Gastroesophageal sphincter (tissue), 3 donors: Measurements from ENCODE around the gene PSMG3.

Experiments used
- EP300 ChIP-seq: sonication (generic); formaldehyde crosslinking; IDR thresholded peaks from one replicate; pipeline ENCODE4 v1.6.1; 2017; ENCODE audit warnings: antibody characterized with exemption, mild to moderate bottlenecking
- POLR2A ChIP-seq, 2 donors: fragments of 450-650 bp; IDR thresholded peaks; one replicate each; pipeline ENCODE4 v1.6.1; 2017; ENCODE audit warnings: antibody characterized with exemption in 2 of 2, mild to moderate bottlenecking in 2 of 2, moderate library complexity in 1 of 2
- TF ChIP-seq, protein P1 (sequence below), 4 experiments: fragments of 200-600 bp in 2 of 4; fragments of 450-650 bp in 2 of 4; sonication (generic) in 1 of 4; IDR thresholded peaks; one replicate each; pipeline ENCODE4 v1.5.1; 2017 to 2019; ENCODE audit warnings: antibody characterized with exemption in 4 of 4, mild to moderate bottlenecking in 2 of 4, moderate library complexity in 2 of 4

DNA sequence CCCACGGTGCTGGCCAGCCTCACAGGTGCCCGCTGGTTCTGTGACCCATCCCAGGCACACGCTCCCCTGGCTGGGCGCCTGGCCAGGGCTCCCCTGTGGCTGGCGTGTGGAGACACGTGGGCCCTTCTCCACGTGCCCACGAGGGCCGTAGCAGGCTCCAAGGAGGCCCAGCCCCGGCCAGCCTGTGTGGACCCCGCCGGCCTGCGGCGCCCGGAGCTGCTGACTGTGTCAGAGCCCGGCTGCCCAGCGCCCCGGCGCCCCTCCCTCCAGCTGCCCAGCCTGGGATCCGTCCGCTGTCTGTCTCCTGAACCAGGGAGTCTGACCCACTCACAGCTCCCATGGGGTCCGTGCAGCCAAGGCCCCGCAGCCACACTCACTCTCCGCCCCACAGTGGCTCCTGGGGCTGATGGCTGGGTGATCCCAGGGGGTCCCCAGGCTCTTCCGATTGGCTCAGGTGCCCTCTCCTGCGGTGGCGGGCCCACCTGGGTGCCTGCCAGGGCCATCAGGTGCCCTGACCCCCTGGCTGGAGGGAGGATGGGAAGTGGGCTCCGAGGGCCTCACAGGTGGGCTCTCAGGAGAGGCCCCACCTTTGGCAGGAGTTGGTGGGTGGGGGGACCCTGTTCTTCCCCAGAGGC lies 23.4 kb downstream of the PSMG3 start:
- TF ChIP-seq, protein P1, sequence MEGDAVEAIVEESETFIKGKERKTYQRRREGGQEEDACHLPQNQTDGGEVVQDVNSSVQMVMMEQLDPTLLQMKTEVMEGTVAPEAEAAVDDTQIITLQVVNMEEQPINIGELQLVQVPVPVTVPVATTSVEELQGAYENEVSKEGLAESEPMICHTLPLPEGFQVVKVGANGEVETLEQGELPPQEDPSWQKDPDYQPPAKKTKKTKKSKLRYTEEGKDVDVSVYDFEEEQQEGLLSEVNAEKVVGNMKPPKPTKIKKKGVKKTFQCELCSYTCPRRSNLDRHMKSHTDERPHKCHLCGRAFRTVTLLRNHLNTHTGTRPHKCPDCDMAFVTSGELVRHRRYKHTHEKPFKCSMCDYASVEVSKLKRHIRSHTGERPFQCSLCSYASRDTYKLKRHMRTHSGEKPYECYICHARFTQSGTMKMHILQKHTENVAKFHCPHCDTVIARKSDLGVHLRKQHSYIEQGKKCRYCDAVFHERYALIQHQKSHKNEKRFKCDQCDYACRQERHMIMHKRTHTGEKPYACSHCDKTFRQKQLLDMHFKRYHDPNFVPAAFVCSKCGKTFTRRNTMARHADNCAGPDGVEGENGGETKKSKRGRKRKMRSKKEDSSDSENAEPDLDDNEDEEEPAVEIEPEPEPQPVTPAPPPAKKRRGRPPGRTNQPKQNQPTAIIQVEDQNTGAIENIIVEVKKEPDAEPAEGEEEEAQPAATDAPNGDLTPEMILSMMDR (IDR thresholded peaks at IDR 0.05) = no peak
- no peak for TF ChIP-seq POLR2A (IDR thresholded peaks at IDR 0.05)
- TF ChIP-seq EP300 = no peak
